HG03045 (cell line): ENCODE data around the gene RAB1A.

Source experiments
- ATAC-seq: cut with Tn5 transposase; IDR thresholded peaks from one replicate; pipeline ENCODE4 v1.9.1; 2021; ENCODE audit warnings: mild to moderate bottlenecking, moderate library complexity; ENCODE audit not compliant: unreplicated experiment

Gene RAB1A

DNA sequence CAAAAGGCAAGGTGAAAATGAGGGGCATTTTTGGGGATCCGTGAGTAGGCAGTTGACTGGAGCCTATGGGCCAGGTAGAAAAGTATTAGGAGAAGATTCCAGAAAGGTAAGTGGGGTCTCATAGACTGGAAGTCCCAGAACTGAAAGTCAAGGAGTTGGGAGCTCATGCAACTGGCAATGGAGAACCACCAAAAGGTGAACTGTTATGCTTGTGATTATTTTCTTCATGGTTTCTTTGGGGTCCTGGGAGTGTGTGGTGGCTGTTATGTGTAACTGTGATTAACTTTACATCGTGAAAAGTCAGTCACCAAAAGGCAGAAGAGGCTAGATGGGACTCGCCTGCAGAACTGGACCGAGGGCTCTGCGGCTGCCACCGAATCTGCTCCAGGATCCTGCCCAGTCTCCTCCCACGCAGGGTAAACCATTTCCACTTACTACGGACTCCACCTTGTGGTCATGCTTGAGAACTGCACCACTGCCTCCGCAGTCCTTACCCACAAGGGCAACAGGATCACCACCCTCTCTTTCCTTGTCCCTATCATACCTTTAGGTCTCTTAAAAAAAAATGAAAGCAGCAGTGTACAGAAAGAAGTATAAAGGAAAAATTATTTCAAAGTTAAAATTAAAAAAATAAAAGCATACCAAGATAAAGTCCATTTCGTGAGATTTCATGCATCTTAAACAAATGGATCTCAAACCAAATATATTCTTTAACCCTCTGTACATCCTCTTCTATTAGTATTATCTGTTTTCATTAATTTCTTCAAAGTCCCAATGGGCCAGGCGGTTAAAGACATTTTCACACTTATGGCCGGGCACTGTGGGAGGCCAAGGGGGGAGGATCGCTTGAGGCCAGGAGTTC, 89.3 kb downstream of the RAB1A start:
- no peak for ATAC-seq

DNA sequence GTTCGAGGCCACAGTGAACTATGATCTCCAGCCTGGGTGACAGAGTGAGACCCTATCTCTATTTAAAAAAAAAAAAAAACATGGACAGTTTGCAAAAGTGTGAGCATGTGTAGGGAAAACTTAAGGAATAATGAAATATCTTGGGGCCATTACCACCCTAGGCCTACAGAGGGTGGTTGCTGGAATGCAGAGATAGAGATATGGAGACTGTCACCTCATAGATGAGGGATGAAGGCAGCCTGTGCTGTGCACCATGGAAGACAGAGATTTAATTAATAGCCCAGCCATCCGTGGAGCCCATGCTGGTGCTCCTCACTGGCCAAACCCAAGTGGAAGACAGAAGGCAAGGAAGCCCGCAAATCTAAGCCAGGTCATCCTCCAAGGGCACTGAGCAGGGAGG, 90.3 kb downstream of the RAB1A start:
- no peak for ATAC-seq

DNA sequence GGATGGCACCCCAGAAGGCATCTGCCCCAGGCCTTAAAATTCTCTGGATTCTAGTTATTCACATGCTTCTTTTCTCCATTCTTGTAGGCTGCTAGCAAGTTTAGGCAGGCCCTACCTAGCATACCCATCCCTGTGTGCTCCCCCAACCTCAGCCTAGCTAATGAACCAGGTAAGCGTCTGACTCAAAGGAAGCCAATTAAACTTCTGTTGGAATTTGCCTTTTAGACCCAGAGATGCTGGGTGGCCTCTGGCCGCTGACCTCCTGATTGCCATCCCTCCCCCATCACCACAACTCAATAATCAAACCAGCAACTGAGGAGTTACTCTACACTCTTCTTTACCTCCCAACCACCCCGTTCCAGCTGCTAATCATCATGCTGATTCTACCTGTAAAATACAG, 92.7 kb downstream of the RAB1A start:
- ATAC-seq = no peak
